GM12878 (cell line): ENCODE measurements around the gene ASTL. TPM values are rescaled to one million over a fixed set of nuclear protein-coding genes. Genes with fewer than 3 reads are reported as not detected.
A peak's percentile ranks its signal among the peaks of the same experiment; 100 is the strongest.

Experiments used
- BCLAF1 ChIP-seq: fragments of 450-650 bp; IDR thresholded peaks from 2 replicates; pipeline ENCODE4 v1.6.1; 2017; ENCODE audit warnings: antibody characterized with exemption, mild to moderate bottlenecking, moderate library complexity
- CBX3 ChIP-seq: fragments of 200-600 bp; sonication (generic); IDR thresholded peaks from 2 replicates; pipeline ENCODE4 v1.6.1; 2016; ENCODE audit warnings: low read depth, borderline replicate concordance
- CHD2 ChIP-seq: IDR thresholded peaks from 2 replicates; pipeline ENCODE4 v1.6.1; 2011; ENCODE audit warnings: low read depth, low read length, improper control_type of control experiment, borderline replicate concordance
- EP300 ChIP-seq, 2 experiments: fragments of 150-350 bp in 1 of 2; IDR thresholded peaks; 2 replicates each; pipeline ENCODE4 v1.6.1; 2011 to 2012; ENCODE audit warnings: low read depth in 2 of 2, low read length in 2 of 2, borderline replicate concordance in 1 of 2, improper control_type of control experiment in 1 of 2, inconsistent platforms in 1 of 2; ENCODE audit not compliant: control insufficient read depth in 1 of 2
- ESRRA ChIP-seq: IDR thresholded peaks from 2 replicates; pipeline ENCODE4 v1.6.1; 2012; ENCODE audit warnings: mild to moderate bottlenecking, low read length, improper control_type of control experiment
- FOS ChIP-seq: IDR thresholded peaks from 3 replicates; pipeline ENCODE4 v1.6.1; 2011; ENCODE audit warnings: borderline replicate concordance; ENCODE audit not compliant: insufficient read length; ENCODE audit errors: extremely low read depth
- FOXK2 ChIP-seq: fragments of 450-650 bp; IDR thresholded peaks from 2 replicates; pipeline ENCODE4 v1.6.1; 2017; ENCODE audit warnings: mild to moderate bottlenecking, moderate library complexity
- HDGF ChIP-seq: fragments of 450-650 bp; IDR thresholded peaks from 2 replicates; pipeline ENCODE4 v1.6.1; 2016; ENCODE audit warnings: antibody characterized with exemption
- IKZF1 ChIP-seq: fragments of 450-650 bp; conservative IDR thresholded peaks from 2 replicates; pipeline ENCODE4 v1.6.1; 2017; ENCODE audit warnings: antibody characterized with exemption, mild to moderate bottlenecking
- IKZF2 ChIP-seq, 2 experiments: fragments of 450-650 bp; IDR thresholded peaks; 2 replicates each; pipeline ENCODE4 v1.6.1; 2017; ENCODE audit warnings: mild to moderate bottlenecking in 2 of 2, moderate library complexity in 2 of 2
- LARP7 ChIP-seq: fragments of 450-650 bp; IDR thresholded peaks from 2 replicates; pipeline ENCODE4 v1.6.1; 2017; ENCODE audit warnings: mild to moderate bottlenecking
- MEF2B ChIP-seq: fragments of 450-650 bp; IDR thresholded peaks from 2 replicates; pipeline ENCODE4 v1.6.1; 2018; ENCODE audit warnings: mild to moderate bottlenecking, moderate library complexity; ENCODE audit not compliant: partially characterized antibody, poor library complexity, severe bottlenecking
- MLLT1 ChIP-seq: fragments of 450-650 bp; IDR thresholded peaks from 2 replicates; pipeline ENCODE4 v1.6.1; 2016; ENCODE audit warnings: mild to moderate bottlenecking
- NFXL1 ChIP-seq: fragments of 450-650 bp; IDR thresholded peaks from 2 replicates; pipeline ENCODE4 v1.6.1; 2017; ENCODE audit warnings: antibody characterized with exemption, mild to moderate bottlenecking, borderline replicate concordance
- NR2F1 ChIP-seq: fragments of 450-650 bp; conservative IDR thresholded peaks from 2 replicates; pipeline ENCODE4 v1.6.1; 2017; ENCODE audit warnings: mild to moderate bottlenecking
- NRF1 ChIP-seq: conservative IDR thresholded peaks from 2 replicates; pipeline ENCODE4 v1.6.1; 2011; ENCODE audit warnings: mild to moderate bottlenecking, low read depth, low read length, improper control_type of control experiment
- PML ChIP-seq: IDR thresholded peaks from 2 replicates; pipeline ENCODE4 v1.6.1; 2012; ENCODE audit warnings: low read length, inconsistent platforms
- RAD51 ChIP-seq: fragments of 450-650 bp; IDR thresholded peaks from 2 replicates; pipeline ENCODE4 v1.6.1; 2016; ENCODE audit warnings: moderate library complexity, mild to moderate bottlenecking, inconsistent platforms
- SIN3A ChIP-seq: IDR thresholded peaks from 2 replicates; pipeline ENCODE4 v1.6.1; 2012; ENCODE audit warnings: low read depth, low read length, improper control_type of control experiment
- SMARCA5 ChIP-seq: fragments of 450-650 bp; IDR thresholded peaks from 2 replicates; pipeline ENCODE4 v1.6.1; 2017; ENCODE audit warnings: mild to moderate bottlenecking
- SUZ12 ChIP-seq: fragments of 200-600 bp; sonication (generic); IDR thresholded peaks from one replicate; pipeline ENCODE4 v1.6.1; 2018; ENCODE audit warnings: antibody characterized with exemption, mild to moderate bottlenecking; ENCODE audit not compliant: unreplicated experiment
- ZBED1 ChIP-seq: IDR thresholded peaks from 2 replicates; pipeline ENCODE4 v1.6.1; 2016; ENCODE audit warnings: borderline replicate concordance
- ZSCAN29 ChIP-seq: fragments of 450-650 bp; IDR thresholded peaks from 2 replicates; pipeline ENCODE4 v1.6.1; 2017; ENCODE audit warnings: mild to moderate bottlenecking, moderate library complexity
- polyA plus RNA-seq, 11 experiments: library from polyadenylated mRNA; depleted of rRNA in 4 of 11; unstranded in 6 of 11; stranded (reverse) in 5 of 11; fragments of >200 nt; fragmentation: Nextera tagmentation in 4 of 11; fragmentation: Illumina TruSeq in 1 of 11; extraction: Ambion mirVana in 4 of 11; extraction: Trizol in 1 of 11; gene quantifications; 1 replicate in 1 of 11; 2 replicates in 10 of 11; pipeline versions ENCODE4 v1.2.1 to v1.2.3, GENCODE V29; 2011 to 2016; ENCODE audit warnings: inconsistent platforms in 2 of 11, missing spikeins in 2 of 11, low read depth in 1 of 11
- total RNA-seq, 4 experiments: library from RNA; depleted of rRNA in 3 of 4; stranded (reverse); fragments of >200 nt in 3 of 4; fragmentation: Illumina TruSeq in 1 of 4; extraction: Trizol in 1 of 4; gene quantifications; 2 replicates each; pipeline versions ENCODE4 v1.2.1 to v1.2.3, GENCODE V29; 2013 to 2021
- TF ChIP-seq, protein P1 (sequence below): fragments of 450-650 bp; IDR thresholded peaks from 2 replicates; pipeline ENCODE4 v1.6.1; 2017; ENCODE audit warnings: borderline replicate concordance
- TF ChIP-seq, protein P2 (sequence below): fragments of 450-650 bp; IDR thresholded peaks from 2 replicates; pipeline ENCODE4 v1.6.1; 2016; ENCODE audit warnings: mild to moderate bottlenecking

Gene ASTL
- total and polyA plus RNA-seq, 10 of the 15 experiments (the other 5 are each of a cell fraction or from before 2014, with no cell fraction given) = 0.18 to 1.0 (median 0.38) TPM; not detected in 4

DNA sequence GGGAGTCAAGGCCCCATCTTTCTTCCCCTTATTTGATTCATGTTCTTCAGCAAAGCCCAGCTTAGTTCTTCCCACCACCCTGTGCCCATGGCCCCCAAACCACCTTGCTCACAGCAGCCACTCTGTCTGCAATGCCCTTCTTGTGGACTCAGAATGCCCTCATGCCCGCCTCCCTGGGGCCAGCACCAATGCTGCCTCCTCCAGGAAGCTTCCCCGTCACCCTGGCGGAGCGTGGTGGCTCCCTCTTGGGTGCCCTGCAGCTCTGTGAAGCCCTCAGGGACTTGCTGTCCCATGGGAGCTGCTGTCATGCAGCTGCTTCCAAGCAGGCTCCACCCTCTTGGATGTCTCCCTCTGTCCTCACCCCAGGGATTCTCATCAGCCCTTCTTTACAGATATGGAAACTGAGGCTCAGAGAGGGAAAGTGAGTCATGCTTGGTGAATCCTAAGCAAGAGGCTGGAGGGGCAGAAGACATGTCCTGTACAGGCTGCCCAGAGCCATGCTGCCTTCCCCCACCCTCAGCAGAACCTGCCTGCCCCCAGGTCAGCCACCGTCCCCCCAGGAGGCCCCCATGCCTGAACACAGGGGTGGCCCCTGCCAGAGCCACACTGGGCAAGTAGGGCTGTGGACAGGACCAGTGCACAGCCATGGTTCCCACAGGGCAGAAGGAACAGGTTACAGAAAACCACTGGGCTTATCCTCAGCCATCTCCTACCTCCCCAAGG, 18.8 kb upstream of the ASTL start (continued):
- no peak for TF ChIP-seq SUZ12
- peak; percentile 100 for TF ChIP-seq MEF2B
- TF ChIP-seq FOS = no peak
- TF ChIP-seq ZBED1 = 0 out of 2 replicates have a peak, but pooled peaks have one; percentile 35
- peak; percentile 48 to 64; a peak in 2 of 4 replicates for TF ChIP-seq EP300 (IDR thresholded peaks at IDR 0.05; ENCODE audit: borderline replicate concordance in 1 of 2, control insufficient read depth in 1 of 2, low read depth in 2 of 2, low read length in 2 of 2)
- no peak for TF ChIP-seq ZSCAN29
- TF ChIP-seq, protein P1, sequence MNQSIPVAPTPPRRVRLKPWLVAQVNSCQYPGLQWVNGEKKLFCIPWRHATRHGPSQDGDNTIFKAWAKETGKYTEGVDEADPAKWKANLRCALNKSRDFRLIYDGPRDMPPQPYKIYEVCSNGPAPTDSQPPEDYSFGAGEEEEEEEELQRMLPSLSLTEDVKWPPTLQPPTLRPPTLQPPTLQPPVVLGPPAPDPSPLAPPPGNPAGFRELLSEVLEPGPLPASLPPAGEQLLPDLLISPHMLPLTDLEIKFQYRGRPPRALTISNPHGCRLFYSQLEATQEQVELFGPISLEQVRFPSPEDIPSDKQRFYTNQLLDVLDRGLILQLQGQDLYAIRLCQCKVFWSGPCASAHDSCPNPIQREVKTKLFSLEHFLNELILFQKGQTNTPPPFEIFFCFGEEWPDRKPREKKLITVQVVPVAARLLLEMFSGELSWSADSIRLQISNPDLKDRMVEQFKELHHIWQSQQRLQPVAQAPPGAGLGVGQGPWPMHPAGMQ = no peak
- TF ChIP-seq IKZF2 (IDR thresholded peaks at IDR 0.05) = peak; percentile 53 to 78; a peak in 3 of 4 replicates
- 0 out of 2 replicates have a peak, but pooled peaks have one; percentile 39 for TF ChIP-seq ESRRA
- no peak for TF ChIP-seq NRF1
- TF ChIP-seq SIN3A = no peak
- TF ChIP-seq, protein P2, sequence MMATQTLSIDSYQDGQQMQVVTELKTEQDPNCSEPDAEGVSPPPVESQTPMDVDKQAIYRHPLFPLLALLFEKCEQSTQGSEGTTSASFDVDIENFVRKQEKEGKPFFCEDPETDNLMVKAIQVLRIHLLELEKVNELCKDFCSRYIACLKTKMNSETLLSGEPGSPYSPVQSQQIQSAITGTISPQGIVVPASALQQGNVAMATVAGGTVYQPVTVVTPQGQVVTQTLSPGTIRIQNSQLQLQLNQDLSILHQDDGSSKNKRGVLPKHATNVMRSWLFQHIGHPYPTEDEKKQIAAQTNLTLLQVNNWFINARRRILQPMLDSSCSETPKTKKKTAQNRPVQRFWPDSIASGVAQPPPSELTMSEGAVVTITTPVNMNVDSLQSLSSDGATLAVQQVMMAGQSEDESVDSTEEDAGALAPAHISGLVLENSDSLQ = peak; percentile 44; the same call in 1 of the 2 replicates
- TF ChIP-seq HDGF = peak; percentile 83
- TF ChIP-seq NFXL1 = no peak
- no peak for TF ChIP-seq BCLAF1
- no peak for TF ChIP-seq NR2F1
- TF ChIP-seq MLLT1 = peak; percentile 62; the same call in 1 of the 2 replicates
- TF ChIP-seq FOXK2 = no peak
- peak; percentile 59 for TF ChIP-seq CHD2
- TF ChIP-seq LARP7 = no peak; the same call in 1 of the 2 replicates
- no peak for TF ChIP-seq CBX3
- TF ChIP-seq IKZF1 = peak; percentile 35
- TF ChIP-seq SMARCA5 = peak; percentile 51
- TF ChIP-seq PML = no peak
- no peak for TF ChIP-seq RAD51
